Activated naive CD4-positive, alpha-beta T cell treated with anti-CD3 and anti-CD28 coated beads for 36 hours (primary cell): ENCODE measurements around the gene ADGRG7. TPM values are rescaled to one million over a fixed set of nuclear protein-coding genes. Genes with fewer than 3 reads are reported as not detected.

Source experiments
- CTCF ChIA-PET: fragments of 350-600 bp; sonication (Branson Sonifier 250); formaldehyde crosslinking; loops from one replicate; lab custom pipeline; 2021; ENCODE audit warnings: antibody characterized with exemption; lab: Charles Lee
- DNase-seq: peaks from one replicate; pipeline ENCODE4 v3.0.0-alpha.2; 2020
- H3K27ac Mint-ChIP-seq: one replicate; pipeline ENCODE4 v1.8.0; 2021; ENCODE audit warnings: mild to moderate bottlenecking, mixed read lengths
- H3K27me3 Mint-ChIP-seq: one replicate; pipeline ENCODE4 v1.8.0; 2021; ENCODE audit warnings: low read depth, mixed read lengths
- H3K36me3 Mint-ChIP-seq: one replicate; pipeline ENCODE4 v1.8.0; 2021; ENCODE audit warnings: low read depth, mixed read lengths
- H3K4me1 Mint-ChIP-seq: one replicate; pipeline ENCODE4 v1.8.0; 2021; ENCODE audit warnings: low read depth, mixed read lengths
- H3K4me3 Mint-ChIP-seq: one replicate; pipeline ENCODE4 v1.8.0; 2021; ENCODE audit warnings: mild to moderate bottlenecking, moderate library complexity, mixed read lengths
- H3K9me3 Mint-ChIP-seq: one replicate; pipeline ENCODE4 v1.8.0; 2021; ENCODE audit warnings: mixed read lengths
- intact Hi-C: fragments of 100-400 bp; cut with micrococcal nuclease; formaldehyde crosslinking; loops from one replicate; pipeline ENCODE4 v1.15.1; 2023
- total RNA-seq, 2 experiments: library from RNA; stranded (reverse); gene quantifications; one replicate each; pipeline ENCODE4 v1.2.3, GENCODE V29; 2021

The ADGRG7 gene
- total RNA-seq = not detected

- H3K27me3 Mint-ChIP-seq = peaks cover 23% of the 10 kb centered on the region
- no peaks in the 10 kb centered on the region for H3K36me3 Mint-ChIP-seq
- CTCF ChIA-PET = no interaction called here
- no peak for DNase-seq
- H3K4me1 Mint-ChIP-seq = peaks cover 3% of the 10 kb centered on the region
- intact Hi-C loops = no loop called here
- no peak within 1 kb of the TSS for H3K27ac Mint-ChIP-seq
- H3K4me3 Mint-ChIP-seq = no peak within 1 kb of the TSS
- H3K9me3 Mint-ChIP-seq = no peaks in the 10 kb centered on the region
Observed at GRCh38 chr3:100609305-100609704, at the start of gene ADGRG7. Gene ADGRG7, plus strand, starts transcription at chr3:100609601. Its CDS starts 256 bp downstream, at chr3:100609857.

- no peaks in the 10 kb centered on the region for H3K27me3 Mint-ChIP-seq
- DNase-seq = no peak
- H3K4me1 Mint-ChIP-seq = peaks cover 6% of the 10 kb centered on the region
- no peak overlapping the region for H3K27ac Mint-ChIP-seq
- intact Hi-C loops = no loop called here
- H3K9me3 Mint-ChIP-seq = no peaks in the 10 kb centered on the region
- no peak overlapping the region for H3K4me3 Mint-ChIP-seq
- CTCF ChIA-PET = interaction anchor here (0.9 kb wide), 1 partner anchor 97 kb away, joined by 3 read pairs; no protein-coding TSS in a partner anchor
- no peaks in the 10 kb centered on the region for H3K36me3 Mint-ChIP-seq
Observed at GRCh38 chr3:100560426-100560825, 49.0 kb upstream of the ADGRG7 start.

GRCh38 chr3:100561459-100562158 is 47.8 kb upstream of the ADGRG7 start:
- H3K9me3 Mint-ChIP-seq = no peaks in the 10 kb centered on the region
- no peak overlapping the region for H3K4me3 Mint-ChIP-seq

GRCh38 chr3:100562224-100562857 is 47.1 kb upstream of the ADGRG7 start:
- CTCF ChIA-PET = interaction anchor here (0.6 to 1.1 kb wide), 2 partner anchors 28 to 425 kb away, joined by 3 read pairs; no protein-coding TSS in a partner anchor
- H3K36me3 Mint-ChIP-seq = no peaks in the 10 kb centered on the region
- H3K4me3 Mint-ChIP-seq = no peak overlapping the region
- H3K4me1 Mint-ChIP-seq = peaks cover 6% of the 10 kb centered on the region
- no peaks in the 10 kb centered on the region for H3K27me3 Mint-ChIP-seq
- no peaks in the 10 kb centered on the region for H3K9me3 Mint-ChIP-seq
- DNase-seq = no peak
- H3K27ac Mint-ChIP-seq = no peak overlapping the region
- intact Hi-C loops = no loop called here

More at GRCh38 chr3:100561459-100562158, 47.8 kb upstream of the ADGRG7 start:
- intact Hi-C loops = no loop called here
- CTCF ChIA-PET = interaction anchor here (0.6 to 1.1 kb wide), 4 partner anchors 29 to 424 kb away, joined by 3 to 6 read pairs (median 3); no protein-coding TSS in a partner anchor
- H3K27ac Mint-ChIP-seq = no peak overlapping the region
- peaks cover 6% of the 10 kb centered on the region for H3K4me1 Mint-ChIP-seq
- H3K36me3 Mint-ChIP-seq = no peaks in the 10 kb centered on the region
- no peaks in the 10 kb centered on the region for H3K27me3 Mint-ChIP-seq
- no peak for DNase-seq

- H3K9me3 Mint-ChIP-seq = no peaks in the 10 kb centered on the region
- H3K36me3 Mint-ChIP-seq = no peaks in the 10 kb centered on the region
- H3K4me3 Mint-ChIP-seq = no peak overlapping the region
- intact Hi-C loops = no loop called here
- no peak for DNase-seq
- CTCF ChIA-PET = no interaction called here
- no peaks in the 10 kb centered on the region for H3K27me3 Mint-ChIP-seq
- no peak overlapping the region for H3K27ac Mint-ChIP-seq
- H3K4me1 Mint-ChIP-seq = peaks cover 6% of the 10 kb centered on the region
Observed at GRCh38 chr3:100563228-100563627, 46.2 kb upstream of the ADGRG7 start.

GRCh38 chr3:100563652-100564211 is 45.7 kb upstream of the ADGRG7 start:
- intact Hi-C loops = no loop called here
- Mint-ChIP-seq H3K27ac (no peak overlapping the region), H3K4me3 (no peak overlapping the region), H3K27me3 (no peaks in the 10 kb centered on the region), H3K36me3 (no peaks in the 10 kb centered on the region), H3K9me3 (no peaks in the 10 kb centered on the region), H3K4me1 (peaks cover 6% of the 10 kb centered on the region)
- CTCF ChIA-PET = no interaction called here
- DNase-seq = no peak

- CTCF ChIA-PET = interaction anchor here (0.6 to 1.4 kb wide), 3 partner anchors 38 to 610 kb away, joined by 3 read pairs; no protein-coding TSS in a partner anchor
- H3K9me3 Mint-ChIP-seq = no peaks in the 10 kb centered on the region
- no peak overlapping the region for H3K4me3 Mint-ChIP-seq
- intact Hi-C loops = no loop called here
- H3K36me3 Mint-ChIP-seq = no peaks in the 10 kb centered on the region
- no peak for DNase-seq
- H3K4me1 Mint-ChIP-seq = no peaks in the 10 kb centered on the region
- no peaks in the 10 kb centered on the region for H3K27me3 Mint-ChIP-seq
- H3K27ac Mint-ChIP-seq = no peak overlapping the region
Observed at GRCh38 chr3:100570811-100571210, 38.6 kb upstream of the ADGRG7 start.

- no peak overlapping the region for H3K27ac Mint-ChIP-seq
- intact Hi-C loops = no loop called here
- no peak for DNase-seq
- H3K4me3 Mint-ChIP-seq = no peak overlapping the region
- H3K9me3 Mint-ChIP-seq = no peaks in the 10 kb centered on the region
- no peaks in the 10 kb centered on the region for H3K36me3 Mint-ChIP-seq
- H3K27me3 Mint-ChIP-seq = no peaks in the 10 kb centered on the region
- CTCF ChIA-PET = interaction anchor here (1.1 kb wide), 1 partner anchor 107 kb away, joined by 3 read pairs; no protein-coding TSS in a partner anchor
- no peaks in the 10 kb centered on the region for H3K4me1 Mint-ChIP-seq
Observed at GRCh38 chr3:100574536-100574935, 34.9 kb upstream of the ADGRG7 start.

- H3K27ac Mint-ChIP-seq = no peak overlapping the region
- no peak for DNase-seq
- no peaks in the 10 kb centered on the region for H3K4me1 Mint-ChIP-seq
- H3K27me3 Mint-ChIP-seq = no peaks in the 10 kb centered on the region
- CTCF ChIA-PET = interaction anchor here (0.9 kb wide), 1 partner anchor 15 kb away, joined by 3 read pairs; no protein-coding TSS in a partner anchor
- H3K36me3 Mint-ChIP-seq = no peaks in the 10 kb centered on the region
- intact Hi-C loops = no loop called here
- H3K9me3 Mint-ChIP-seq = no peaks in the 10 kb centered on the region
- H3K4me3 Mint-ChIP-seq = no peak overlapping the region
Observed at GRCh38 chr3:100575704-100576103, 33.7 kb upstream of the ADGRG7 start.

- DNase-seq = no peak
- CTCF ChIA-PET = interaction anchor here (0.7 to 1.4 kb wide), 2 partner anchors 114 to 115 kb away, joined by 3 read pairs; no protein-coding TSS in a partner anchor
- Mint-ChIP-seq H3K9me3 (no peaks in the 10 kb centered on the region), H3K27me3 (no peaks in the 10 kb centered on the region), H3K36me3 (no peaks in the 10 kb centered on the region), H3K4me1 (no peaks in the 10 kb centered on the region), H3K4me3 (no peak overlapping the region), H3K27ac (no peak overlapping the region)
- intact Hi-C loops = no loop called here
Observed at GRCh38 chr3:100577382-100578008, 31.9 kb upstream of the ADGRG7 start.

- Mint-ChIP-seq H3K9me3 (no peaks in the 10 kb centered on the region), H3K4me3 (no peak overlapping the region), H3K4me1 (no peaks in the 10 kb centered on the region), H3K27ac (no peak overlapping the region), H3K36me3 (no peaks in the 10 kb centered on the region), H3K27me3 (no peaks in the 10 kb centered on the region)
- intact Hi-C loops = no loop called here
- CTCF ChIA-PET = no interaction called here
- DNase-seq = no peak
Observed at GRCh38 chr3:100578646-100579045, 30.8 kb upstream of the ADGRG7 start.

- DNase-seq = no peak
Observed at GRCh38 chr3:100580147-100580546, 29.3 kb upstream of the ADGRG7 start.

More at GRCh38 chr3:100580147-100580546, 29.3 kb upstream of the ADGRG7 start:
- CTCF ChIA-PET = interaction anchor here (0.7 to 1.6 kb wide), 2 partner anchors 11 to 117 kb away, joined by 4 read pairs; no protein-coding TSS in a partner anchor
- Mint-ChIP-seq H3K4me1 (no peaks in the 10 kb centered on the region), H3K27me3 (no peaks in the 10 kb centered on the region), H3K4me3 (no peak overlapping the region), H3K27ac (no peak overlapping the region), H3K36me3 (no peaks in the 10 kb centered on the region), H3K9me3 (no peaks in the 10 kb centered on the region)
- intact Hi-C loops = no loop called here
